Prostate gland (tissue), 1 donor: ENCODE data around the gene XCR1.
"Not testable (repeated sequence)": the region's sequence is repeated elsewhere in the genome, so short reads cannot be mapped to it uniquely, and the experiment has no call there.

ENCODE experiments used
- POLR2A ChIP-seq: fragments of 450-650 bp; IDR thresholded peaks from one replicate; pipeline ENCODE4 v1.6.1; 2016; ENCODE audit warnings: antibody characterized with exemption, mild to moderate bottlenecking
- POLR2AphosphoS5 ChIP-seq: sonication (generic); formaldehyde crosslinking; IDR thresholded peaks from one replicate; pipeline ENCODE4 v1.6.1; 2017; ENCODE audit warnings: antibody characterized with exemption

DNA sequence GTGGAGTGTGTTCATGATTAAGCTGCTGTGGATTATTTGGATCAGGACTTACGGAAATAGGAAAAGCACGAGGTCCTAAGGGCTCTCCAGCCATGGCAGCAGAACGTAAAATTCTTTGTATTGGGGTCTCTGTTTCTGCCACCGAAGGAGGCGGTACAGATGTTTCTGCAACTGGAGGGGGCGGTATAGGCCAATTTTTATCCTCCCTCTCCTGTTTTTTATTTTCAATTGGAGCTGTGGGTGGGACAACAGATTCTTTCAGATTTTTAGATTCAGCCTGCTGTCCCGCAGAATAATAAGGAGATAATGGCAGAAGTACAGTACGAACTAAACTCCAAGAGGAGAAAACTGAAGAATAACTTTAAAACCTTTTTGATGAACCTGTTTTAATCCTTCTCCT, 26.0 kb upstream of the XCR1 start:
- not testable (repeated sequence) for TF ChIP-seq POLR2A, POLR2AphosphoS5
